ENCODE results near the gene IVNS1ABP. TPM values are rescaled to one million over a fixed set of nuclear protein-coding genes. Genes with fewer than 3 reads are reported as not detected.

The IVNS1ABP gene
- total and polyA plus RNA-seq, 7 donors: 27.6 to 80.6 (median 40.5) TPM

GRCh38 chr1:185287451-185287850 lies 29.6 kb downstream of the IVNS1ABP start:
- no peaks in the 10 kb centered on the region for H3K9me3 ChIP-seq
- no peak overlapping the region for H3K4me3 ChIP-seq
- H3K36me3 ChIP-seq (ENCODE audit: insufficient read depth in 1 of 2, low read depth in 1 of 2): peaks cover 0 to 4% of the 10 kb centered on the region in 2 donors
- no peak overlapping the region for H3K27ac ChIP-seq
- no peak for DNase-seq
- ATAC-seq: no peak
- TF ChIP-seq CTCF (IDR thresholded peaks at IDR 0.05): no peak
- 75 to 82% (median 80%) methylated on average over 2 of the region's 2 CpGs for WGBS, 3 donors
- no peaks in the 10 kb centered on the region for H3K27me3 ChIP-seq (ENCODE audit: insufficient read depth in 3 of 3, low read length in 2 of 3)
- H3K4me1 ChIP-seq: no peaks in the 10 kb centered on the region
- intact Hi-C loops (cut with DNase I): no loop called here

- Histone ChIP-seq H3K9me3 (no peaks in the 10 kb centered on the region), H3K36me3 (ENCODE audit: insufficient read depth in 1 of 2, low read depth in 1 of 2) (peaks cover 2 to 7% of the 10 kb centered on the region in 2 donors), H3K4me3 (no peak overlapping the region), H3K27me3 (ENCODE audit: insufficient read depth in 3 of 3, low read length in 2 of 3) (no peaks in the 10 kb centered on the region), H3K4me1 (no peaks in the 10 kb centered on the region), H3K27ac (no peak overlapping the region)
- intact Hi-C loops (cut with DNase I): no loop called here
- no peak for DNase-seq
- ATAC-seq: no peak
- 73 to 84% (median 79%) methylated on average over 2 of the region's 2 CpGs for WGBS, 3 donors
- no peak for TF ChIP-seq CTCF (IDR thresholded peaks at IDR 0.05)
Measured at GRCh38 chr1:185284533-185285276, 32.3 kb downstream of the IVNS1ABP start.

GRCh38 chr1:185284116-185284515 lies 32.9 kb downstream of the IVNS1ABP start:
- intact Hi-C loops (cut with DNase I): no loop called here
- TF ChIP-seq CTCF (IDR thresholded peaks at IDR 0.05): no peak
- Histone ChIP-seq H3K27ac (no peak overlapping the region), H3K4me3 (no peak overlapping the region), H3K4me1 (no peaks in the 10 kb centered on the region), H3K9me3 (no peaks in the 10 kb centered on the region), H3K36me3 (ENCODE audit: insufficient read depth in 1 of 2, low read depth in 1 of 2) (peaks cover 2 to 7% of the 10 kb centered on the region in 2 donors), H3K27me3 (ENCODE audit: insufficient read depth in 3 of 3, low read length in 2 of 3) (no peaks in the 10 kb centered on the region)
- 87 to 88% (median 88%) methylated on average over 2 of the region's 2 CpGs for WGBS, 3 donors
- ATAC-seq (no peak), DNase-seq (no peak)

GRCh38 chr1:185281245-185281644 lies 35.8 kb downstream of the IVNS1ABP start:
- no peak for TF ChIP-seq CTCF (IDR thresholded peaks at IDR 0.05)
- Histone ChIP-seq H3K4me3 (no peak overlapping the region), H3K27me3 (ENCODE audit: insufficient read depth in 3 of 3, low read length in 2 of 3) (no peaks in the 10 kb centered on the region), H3K27ac (no peak overlapping the region), H3K36me3 (ENCODE audit: insufficient read depth in 1 of 2, low read depth in 1 of 2) (peaks cover 2 to 20% of the 10 kb centered on the region in 2 donors), H3K9me3 (no peaks in the 10 kb centered on the region), H3K4me1 (no peaks in the 10 kb centered on the region)
- no peak for DNase-seq
- intact Hi-C loops (cut with DNase I): no loop called here
- ATAC-seq: no peak
- 80 to 84% (median 83%) methylated on average over 3 of the region's 3 CpGs for WGBS, 3 donors

- no peak for TF ChIP-seq CTCF (IDR thresholded peaks at IDR 0.05)
- H3K4me1 ChIP-seq: no peaks in the 10 kb centered on the region
- no peak for ATAC-seq
- H3K9me3 ChIP-seq: no peaks in the 10 kb centered on the region
- H3K4me3 ChIP-seq: no peak overlapping the region
- no peak for DNase-seq
- peaks cover 2 to 20% of the 10 kb centered on the region in 2 donors for H3K36me3 ChIP-seq (ENCODE audit: insufficient read depth in 1 of 2, low read depth in 1 of 2)
- intact Hi-C loops (cut with DNase I): no loop called here
- no peaks in the 10 kb centered on the region for H3K27me3 ChIP-seq (ENCODE audit: insufficient read depth in 3 of 3, low read length in 2 of 3)
- H3K27ac ChIP-seq: no peak overlapping the region
- 96 to 100% (median 96%) methylated on average over 2 of the region's 2 CpGs for WGBS, 3 donors
Measured at GRCh38 chr1:185280589-185280988, 36.5 kb downstream of the IVNS1ABP start.

All from psoas muscle (tissue), 8 donors.